GM23248 (cell line): ENCODE measurements around the gene NCAPD2.

Source experiments
- EZH2 ChIP-seq: fragments of 200-600 bp; sonication (generic); IDR thresholded peaks from 2 replicates; pipeline ENCODE4 v1.6.1; 2018; ENCODE audit warnings: antibody characterized with exemption, mild to moderate bottlenecking; ENCODE audit not compliant: insufficient read depth, poor library complexity, severe bottlenecking
- EZH2phosphoT487 ChIP-seq: fragments of 200-600 bp; sonication (generic); IDR thresholded peaks from 2 replicates; pipeline ENCODE4 v1.6.1; 2018; ENCODE audit warnings: antibody characterized with exemption, moderate library complexity, mild to moderate bottlenecking, low read depth; ENCODE audit not compliant: insufficient read depth

DNA sequence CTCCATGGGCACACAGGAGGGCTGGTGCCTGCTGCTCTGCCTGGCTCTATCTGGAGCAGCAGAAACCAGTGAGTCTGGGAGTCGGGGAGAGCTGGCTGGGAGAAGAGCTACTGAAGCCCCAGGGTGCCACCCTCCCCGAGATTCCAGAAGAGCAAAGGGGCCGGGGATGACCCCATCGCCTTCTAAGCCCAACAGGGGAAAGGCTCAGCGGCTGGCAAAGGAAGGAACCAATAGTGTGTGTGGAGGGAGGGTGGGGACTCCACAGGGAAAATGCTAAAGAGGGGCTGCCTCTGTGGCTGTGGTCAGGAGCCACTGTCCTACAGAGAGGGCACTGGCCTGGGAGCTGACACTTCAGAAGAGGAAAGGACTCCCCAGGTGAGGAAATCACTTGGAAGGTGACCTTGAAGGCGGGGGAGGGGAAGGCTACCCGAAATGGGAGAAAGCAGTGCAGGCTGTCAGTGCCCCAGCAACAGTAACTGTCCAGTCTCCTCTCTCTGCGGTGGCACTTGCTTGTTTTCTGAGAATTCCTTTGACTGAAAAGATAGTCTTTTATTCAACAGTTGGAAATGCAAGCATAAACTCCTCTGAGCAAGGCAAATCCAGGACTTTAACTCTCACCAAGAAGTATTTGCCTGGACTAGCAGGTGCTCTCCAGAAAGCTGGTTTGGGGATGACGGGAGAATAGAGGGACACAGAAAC, 41.5 kb upstream of the NCAPD2 start:
- TF ChIP-seq EZH2 = no peak
- no peak for TF ChIP-seq EZH2phosphoT487
